SH-SY5Y (cell line): ENCODE measurements around the gene SNORC.

ENCODE experiments used
- GATA2 ChIP-seq: IDR thresholded peaks from 2 replicates; pipeline ENCODE4 v1.6.1; 2011; ENCODE audit warnings: mild to moderate bottlenecking, low read depth, low read length
- GATA3 ChIP-seq: IDR thresholded peaks from 2 replicates; pipeline ENCODE4 v1.6.1; 2011; ENCODE audit warnings: low read depth, mild to moderate bottlenecking, low read length, moderate library complexity

DNA sequence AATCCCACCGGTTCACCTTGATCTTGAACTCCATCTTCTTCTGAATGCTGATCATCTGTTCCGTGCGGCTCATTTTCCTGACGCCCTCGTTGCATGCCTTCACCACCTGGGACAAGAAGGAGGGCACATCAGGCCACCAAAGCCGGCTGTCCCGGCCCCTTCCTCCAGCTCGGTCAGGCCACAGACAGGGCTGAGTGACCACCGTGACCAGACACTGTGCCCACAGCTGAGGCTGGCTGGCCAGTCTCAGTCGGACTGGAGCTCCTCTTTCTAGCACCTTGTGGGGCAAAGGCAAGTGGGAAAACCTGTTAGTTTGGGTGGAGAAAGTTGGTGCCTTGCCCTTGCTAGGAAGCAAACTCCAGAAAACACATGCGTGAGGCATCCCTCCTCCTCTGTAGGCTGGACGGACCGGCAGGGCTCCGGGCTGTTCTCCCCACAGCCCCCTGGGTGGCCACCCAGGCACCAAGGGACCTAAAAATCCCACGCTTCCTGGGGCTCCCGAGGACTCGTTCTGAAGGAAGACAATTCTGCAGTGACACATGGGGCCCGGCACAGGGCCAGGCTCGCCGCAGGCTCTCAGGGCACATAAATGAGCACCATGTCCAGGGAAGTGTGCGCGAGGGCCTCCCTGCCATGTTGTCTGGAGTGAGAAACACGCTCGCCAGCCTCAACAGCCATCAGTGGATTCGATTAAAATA is 15.3 kb downstream of the SNORC start:
- TF ChIP-seq GATA2 (no peak), GATA3 (no peak)
